H1 (cell line): ENCODE data around the gene MACROD1. TPM values are rescaled to one million over a fixed set of nuclear protein-coding genes. Genes with fewer than 3 reads are reported as not detected.

Experiments used
- CTCF ChIA-PET: fragments of 300-600 bp; sonication (Branson Sonifier 250); formaldehyde crosslinking; loops from one replicate; lab custom pipeline; 2021; ENCODE audit not compliant: partially characterized antibody; lab: Charles Lee
- POLR2A ChIA-PET: fragments of 300-600 bp; sonication (Branson Sonifier 250); formaldehyde crosslinking; loops from one replicate; lab custom pipeline; 2021; ENCODE audit warnings: inconsistent platforms; ENCODE audit not compliant: partially characterized antibody; lab: Charles Lee
- DNase-seq, 2 experiments: peaks; one replicate each; pipeline versions ENCODE4 v3.0.0 to v3.0.0-alpha.2; 2010 to 2022; ENCODE audit warnings: low spot score in 2 of 2, low read depth in 1 of 2, mixed read lengths in 1 of 2
- FAIRE-seq: peaks from 2 replicates; lab custom pipeline; 2011; peaks lifted over from hg19 to GRCh38; lab: Jason Lieb, UNC
- H2AFZ ChIP-seq: 2 replicates; pipeline ENCODE4 v1.8.1; 2012; ENCODE audit warnings: low read length, inconsistent platforms
- H2AK5ac ChIP-seq: 2 replicates; pipeline ENCODE4 v1.6.1; 2013; ENCODE audit warnings: low read depth, low read length
- H2BK120ac ChIP-seq: replicated peaks from 2 replicates; pipeline ENCODE3; 2013; ENCODE audit warnings: low read depth, low read length, inconsistent platforms
- H2BK12ac ChIP-seq: 2 replicates; pipeline ENCODE4 v1.6.1; 2013; ENCODE audit warnings: low read depth, low read length
- H2BK15ac ChIP-seq: 2 replicates; pipeline ENCODE4 v1.6.1; 2013; ENCODE audit warnings: low read length
- H2BK20ac ChIP-seq: 2 replicates; pipeline ENCODE4 v1.6.1; 2013; ENCODE audit warnings: low read length
- H2BK5ac ChIP-seq: 2 replicates; pipeline ENCODE4 v1.6.1; 2013; ENCODE audit warnings: low read depth, low read length
- H3K14ac ChIP-seq: 2 replicates; pipeline ENCODE4 v1.6.1; 2013; ENCODE audit warnings: inconsistent platforms; ENCODE audit not compliant: insufficient read length
- H3K18ac ChIP-seq: 2 replicates; pipeline ENCODE4 v1.6.1; 2013; ENCODE audit warnings: low read length; ENCODE audit errors: extremely low read depth
- H3K23ac ChIP-seq: 2 replicates; pipeline ENCODE4 v1.6.1; 2013; ENCODE audit warnings: inconsistent platforms; ENCODE audit not compliant: insufficient read length
- H3K23me2 ChIP-seq: 2 replicates; pipeline ENCODE4 v1.6.1; 2013; ENCODE audit warnings: low read depth, low read length
- H3K27ac ChIP-seq: 2 replicates; pipeline ENCODE4 v1.6.1; 2011; ENCODE audit warnings: low read depth, low read length, inconsistent platforms
- H3K27me3 ChIP-seq, 4 experiments: replicated peaks in 1 of 4; 1 replicate in 1 of 4; 2 replicates in 3 of 4; pipeline versions ENCODE4 v1.6.1 to v1.8.1; 2011 to 2013; ENCODE audit warnings: low read length in 3 of 4, mild to moderate bottlenecking in 3 of 4, inconsistent platforms in 2 of 4, mixed read lengths in 2 of 4, moderate library complexity in 1 of 4; ENCODE audit not compliant: control insufficient read depth in 3 of 4, insufficient read depth in 3 of 4; ENCODE audit errors: extremely low read depth in 1 of 4
- H3K36me3 ChIP-seq, 4 experiments: 2 replicates each; pipeline versions ENCODE4 v1.6.1 to v1.8.1; 2011 to 2013; ENCODE audit warnings: mild to moderate bottlenecking in 4 of 4, low read length in 3 of 4, moderate library complexity in 2 of 4, control low read depth in 1 of 4, inconsistent platforms in 1 of 4; ENCODE audit not compliant: insufficient read depth in 4 of 4, control insufficient read depth in 2 of 4
- H3K4ac ChIP-seq: replicated peaks from 2 replicates; pipeline ENCODE3; 2013; ENCODE audit warnings: low read length, low read depth, mixed read lengths, inconsistent platforms; ENCODE audit not compliant: insufficient read length
- H3K4me1 ChIP-seq, 4 experiments: replicated peaks in 1 of 4; 1 replicate in 1 of 4; 2 replicates in 3 of 4; pipeline versions ENCODE4 v1.6.1 to v1.8.1; 2011 to 2013; ENCODE audit warnings: low read length in 3 of 4, inconsistent platforms in 2 of 4, mixed read lengths in 1 of 4; ENCODE audit not compliant: insufficient read depth in 4 of 4, control insufficient read depth in 3 of 4
- H3K4me2 ChIP-seq, 2 experiments: 2 replicates each; pipeline versions ENCODE4 v1.6.1 to v1.8.1; 2011 to 2013; ENCODE audit warnings: low read depth in 2 of 2, low read length in 2 of 2, control low read depth in 1 of 2, inconsistent platforms in 1 of 2, mild to moderate bottlenecking in 1 of 2; ENCODE audit not compliant: insufficient read depth in 1 of 2
- H3K4me3 ChIP-seq, 4 experiments: fragments of 200-600, 300-600 bp in 1 of 4; sonication (generic), shearing (Covaris generic), sonication (Bioruptor Twin) in 1 of 4; 2 replicates each; pipeline versions ENCODE4 v1.5.1 to v1.8.1; 2011 to 2016; ENCODE audit warnings: low read length in 4 of 4, low read depth in 3 of 4, control low read depth in 2 of 4, inconsistent platforms in 2 of 4, mild to moderate bottlenecking in 2 of 4, mixed read lengths in 1 of 4, moderate library complexity in 1 of 4; ENCODE audit not compliant: insufficient read depth in 2 of 4; ENCODE audit errors: extremely low read depth in 1 of 4
- H3K56ac ChIP-seq: replicated peaks from 2 replicates; pipeline ENCODE3; 2013; ENCODE audit warnings: low read depth, mild to moderate bottlenecking, mixed read lengths, low read length, inconsistent platforms; ENCODE audit not compliant: insufficient read length
- H3K79me1 ChIP-seq: 2 replicates; pipeline ENCODE4 v1.6.1; 2013; ENCODE audit warnings: low read depth, low read length, control low read depth
- H3K79me2 ChIP-seq, 2 experiments: 2 replicates each; pipeline versions ENCODE4 v1.6.1 to v1.8.1; 2012 to 2013; ENCODE audit warnings: low read length in 2 of 2, mild to moderate bottlenecking in 2 of 2, inconsistent platforms in 1 of 2; ENCODE audit not compliant: insufficient read depth in 2 of 2, control insufficient read depth in 1 of 2
- H3K9ac ChIP-seq, 4 experiments: replicated peaks in 1 of 4; 1 replicate in 1 of 4; 2 replicates in 3 of 4; pipeline versions ENCODE4 v1.6.1 to v1.8.1; 2011 to 2013; ENCODE audit warnings: low read depth in 3 of 4, low read length in 3 of 4, control low read depth in 2 of 4, mild to moderate bottlenecking in 2 of 4, moderate library complexity in 2 of 4, inconsistent platforms in 1 of 4; ENCODE audit errors: extremely low read depth in 1 of 4
- H3K9me3 ChIP-seq, 2 experiments: 2 replicates each; pipeline versions ENCODE4 v1.6.1 to v1.8.1; 2012 to 2013; ENCODE audit warnings: mild to moderate bottlenecking in 2 of 2, moderate library complexity in 2 of 2, control low read depth in 1 of 2, inconsistent platforms in 1 of 2, low read depth in 1 of 2, low read length in 1 of 2, mixed read lengths in 1 of 2; ENCODE audit not compliant: insufficient read depth in 2 of 2
- H4K20me1 ChIP-seq, 2 experiments: replicated peaks in 1 of 2; 2 replicates each; pipeline versions ENCODE3 to v1.8.1; 2011 to 2013; ENCODE audit warnings: inconsistent platforms in 2 of 2, low read length in 2 of 2, mild to moderate bottlenecking in 1 of 2; ENCODE audit not compliant: insufficient read depth in 2 of 2, control insufficient read depth in 1 of 2
- H4K5ac ChIP-seq: 2 replicates; pipeline ENCODE4 v1.6.1; 2013; ENCODE audit warnings: low read length, low read depth, mixed read lengths, inconsistent platforms; ENCODE audit not compliant: insufficient read length
- H4K8ac ChIP-seq: 2 replicates; pipeline ENCODE4 v1.8.0; 2013; ENCODE audit warnings: mild to moderate bottlenecking, moderate library complexity, low read length, inconsistent platforms; ENCODE audit not compliant: insufficient read depth; ENCODE audit errors: extremely low read depth
- H4K91ac ChIP-seq: replicated peaks from 2 replicates; pipeline ENCODE3; 2013; ENCODE audit warnings: low read length, mixed read lengths, inconsistent platforms; ENCODE audit not compliant: insufficient read length
- CHD2 ChIP-seq: IDR thresholded peaks from 2 replicates; pipeline ENCODE4 v1.6.1; 2012; ENCODE audit warnings: low read length, improper control_type of control experiment
- GTF2F1 ChIP-seq: IDR thresholded peaks from 2 replicates; pipeline ENCODE4 v1.6.1; 2012; ENCODE audit warnings: low read depth, low read length, improper control_type of control experiment, borderline replicate concordance
- JUN ChIP-seq: IDR thresholded peaks from 2 replicates; pipeline ENCODE4 v1.6.1; 2011; ENCODE audit warnings: low read depth, mild to moderate bottlenecking, improper control_type of control experiment, low read length
- RAD21 ChIP-seq, 2 experiments: IDR thresholded peaks in 1 of 2; conservative IDR thresholded peaks in 1 of 2; 2 replicates each; pipeline ENCODE4 v1.6.1; 2011; ENCODE audit warnings: low read depth in 2 of 2, low read length in 2 of 2, improper control_type of control experiment in 1 of 2, inconsistent platforms in 1 of 2, mild to moderate bottlenecking in 1 of 2, moderate library complexity in 1 of 2
- RBBP5 ChIP-seq: IDR thresholded peaks from 2 replicates; pipeline ENCODE4 v1.7.1; 2012; ENCODE audit warnings: low read depth, mild to moderate bottlenecking, inconsistent platforms, low read length, moderate library complexity, borderline replicate concordance
- SIRT6 ChIP-seq: IDR thresholded peaks from one replicate; pipeline ENCODE4 v1.7.1; 2012; ENCODE audit warnings: low read length, inconsistent platforms
- TAF1 ChIP-seq: IDR thresholded peaks from 2 replicates; pipeline ENCODE4 v1.6.1; 2011; ENCODE audit warnings: mild to moderate bottlenecking, low read depth, low read length
- TAF7 ChIP-seq: optimal IDR thresholded peaks from 2 replicates; pipeline ENCODE3; 2011; ENCODE audit warnings: low read depth, mild to moderate bottlenecking, inconsistent platforms, low read length, moderate library complexity, borderline replicate concordance
- YY1 ChIP-seq: IDR thresholded peaks from 2 replicates; pipeline ENCODE4 v1.6.1; 2011; ENCODE audit warnings: low read depth, mild to moderate bottlenecking, low read length
- ZNF274 ChIP-seq: IDR thresholded peaks from 2 replicates; pipeline ENCODE4 v1.7.0; 2012; ENCODE audit warnings: low read length, borderline replicate concordance; ENCODE audit errors: extremely low read depth
- WGBS, 2 experiments: shearing (Covaris generic) in 1 of 2; methylation state at CpG; one replicate each; pipeline versions ENCODE4 v1.1.6 to v1.1.7; 2013 to 2015; ENCODE audit warnings: low lambda C conversion rate in 2 of 2, mixed read lengths in 2 of 2, inconsistent platforms in 1 of 2, low coverage in 1 of 2, missing lambda C conversion rate in 1 of 2; ENCODE audit not compliant: insufficient replicate concordance in 2 of 2, insufficient coverage in 1 of 2, insufficient read length in 1 of 2; ENCODE audit errors: extremely low coverage in 1 of 2, missing lambda C conversion rate in 1 of 2; 5-methylcytosine and 5-hydroxymethylcytosine counted together
- polyA plus RNA-seq, 7 experiments: library from polyadenylated mRNA; depleted of rRNA in 3 of 7; stranded (reverse) in 5 of 7; unstranded in 2 of 7; fragments of >200 nt in 5 of 7; fragments of 200-250 nt in 2 of 7; gene quantifications; 1 replicate in 5 of 7; 2 replicates in 1 of 7; 4 replicates in 1 of 7; pipeline versions ENCODE4 v1.2.1 to v1.2.3, GENCODE V29; 2011 to 2013; ENCODE audit warnings: missing spikeins in 2 of 7, mixed read lengths in 2 of 7
- total RNA-seq: library from RNA; stranded (reverse); fragmentation: NEBNext Ultra II Directional; extraction: Animal tissue kit (Norgen Biotek cat#: 25700); gene quantifications from 2 replicates; pipeline ENCODE4 v1.2.1, GENCODE V29; 2021
- TF ChIP-seq, protein P1 (sequence below): IDR thresholded peaks from 2 replicates; pipeline ENCODE4 v1.6.1; 2012; ENCODE audit warnings: inconsistent platforms

MACROD1 gene
- total and polyA plus RNA-seq, 2 of the 8 experiments (the other 6 are each of a cell fraction or from before 2014, with no cell fraction given): 19.5 to 34.1 TPM

GRCh38 chr11:64126371-64126770 is 39.5 kb downstream of the MACROD1 start:
- Histone ChIP-seq H3K4me3 (no peak overlapping the region), H2BK5ac (0 out of 2 replicates have a peak overlapping the region, but pooled peaks have one; percentile 44), H4K20me1 (no peaks in the 10 kb centered on the region), H3K4me1 (peaks cover 0 to 28% (median 20%) of the 10 kb centered on the region in 4 experiments; a peak in 6 of 7 replicates), H3K56ac (no peak overlapping the region), H3K9ac (no peak overlapping the region; a peak in 1 of 7 replicates), H2BK20ac (no peak overlapping the region), H4K8ac (no peak overlapping the region), H2AFZ (no peak overlapping the region), H4K5ac (no peak overlapping the region), H3K79me1 (no peaks in the 10 kb centered on the region), H3K4ac (no peak overlapping the region), H3K23ac (no peak overlapping the region), H2BK120ac (no peak overlapping the region), H2BK12ac (peak overlapping the region; percentile 50; the same call in 1 of the 2 replicates), H2AK5ac (0 out of 2 replicates have a peak overlapping the region, but pooled peaks have one; percentile 75), H3K14ac (no peak overlapping the region), H3K4me2 (no peak overlapping the region), H3K79me2 (no peaks in the 10 kb centered on the region), H3K36me3 (no peaks in the 10 kb centered on the region), H4K91ac (no peak overlapping the region), H3K23me2 (no peaks in the 10 kb centered on the region), H3K9me3 (no peaks in the 10 kb centered on the region), H2BK15ac (no peak overlapping the region), H3K27me3 (peaks cover 0 to 2% (median 1%) of the 10 kb centered on the region in 4 experiments; a peak in 3 of 7 replicates), H3K18ac (no peak overlapping the region), H3K27ac (no peak overlapping the region)
- FAIRE-seq (no peak), DNase-seq (no peak)
- POLR2A ChIA-PET: interaction anchor here (0.6 to 0.7 kb wide), 2 partner anchors 10 to 149 kb away, joined by 3 read pairs; no protein-coding TSS in a partner anchor
- 85% methylated on average over 12 of the region's 12 CpGs; no CpG with 5 or more reads in 1 of the 2 experiments for WGBS, 2 experiments
- CTCF ChIA-PET: interaction anchor here (1.0 to 2.4 kb wide), 3 partner anchors 22 to 70 kb away, joined by 3 to 16 read pairs (median 4); no protein-coding TSS in a partner anchor
- TF ChIP-seq RAD21 (IDR thresholded peaks at IDR 0.05 in 1 of 2, conservative IDR thresholded peaks at IDR 0.05 in 1 of 2; ENCODE audit: low read depth in 2 of 2, low read length in 2 of 2) (no peak), TAF1 (no peak), ZNF274 (no peak), GTF2F1 (no peak), CHD2 (no peak), SIRT6 (no peak), YY1 (no peak), RBBP5 (no peak), TAF7 (no peak), JUN (no peak)
- TF ChIP-seq, protein P1, sequence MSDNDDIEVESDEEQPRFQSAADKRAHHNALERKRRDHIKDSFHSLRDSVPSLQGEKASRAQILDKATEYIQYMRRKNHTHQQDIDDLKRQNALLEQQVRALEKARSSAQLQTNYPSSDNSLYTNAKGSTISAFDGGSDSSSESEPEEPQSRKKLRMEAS: no peak
